IPS-15b (cell line): Measurements from ENCODE around the gene CARNS1.

Source experiments
- H3K27me3 ChIP-seq: one replicate; pipeline ENCODE4 v1.6.1; 2013; ENCODE audit warnings: low read length; ENCODE audit not compliant: control insufficient read depth, insufficient read depth
- H3K36me3 ChIP-seq: one replicate; pipeline ENCODE4 v1.6.1; 2013; ENCODE audit warnings: low read length; ENCODE audit not compliant: control insufficient read depth, insufficient read depth
- H3K4me1 ChIP-seq: one replicate; pipeline ENCODE4 v1.6.1; 2013; ENCODE audit warnings: mild to moderate bottlenecking, low read length; ENCODE audit not compliant: control insufficient read depth, insufficient read depth
- H3K4me3 ChIP-seq: one replicate; pipeline ENCODE4 v1.5.1; 2013; ENCODE audit warnings: low read depth, low read length
- H3K9ac ChIP-seq: one replicate; pipeline ENCODE4 v1.6.1; 2013; ENCODE audit warnings: low read depth, mild to moderate bottlenecking, low read length
- H3K9me3 ChIP-seq: one replicate; pipeline ENCODE4 v1.6.1; 2013; ENCODE audit warnings: mild to moderate bottlenecking, low read length; ENCODE audit not compliant: control insufficient read depth, insufficient read depth

Gene CARNS1

DNA sequence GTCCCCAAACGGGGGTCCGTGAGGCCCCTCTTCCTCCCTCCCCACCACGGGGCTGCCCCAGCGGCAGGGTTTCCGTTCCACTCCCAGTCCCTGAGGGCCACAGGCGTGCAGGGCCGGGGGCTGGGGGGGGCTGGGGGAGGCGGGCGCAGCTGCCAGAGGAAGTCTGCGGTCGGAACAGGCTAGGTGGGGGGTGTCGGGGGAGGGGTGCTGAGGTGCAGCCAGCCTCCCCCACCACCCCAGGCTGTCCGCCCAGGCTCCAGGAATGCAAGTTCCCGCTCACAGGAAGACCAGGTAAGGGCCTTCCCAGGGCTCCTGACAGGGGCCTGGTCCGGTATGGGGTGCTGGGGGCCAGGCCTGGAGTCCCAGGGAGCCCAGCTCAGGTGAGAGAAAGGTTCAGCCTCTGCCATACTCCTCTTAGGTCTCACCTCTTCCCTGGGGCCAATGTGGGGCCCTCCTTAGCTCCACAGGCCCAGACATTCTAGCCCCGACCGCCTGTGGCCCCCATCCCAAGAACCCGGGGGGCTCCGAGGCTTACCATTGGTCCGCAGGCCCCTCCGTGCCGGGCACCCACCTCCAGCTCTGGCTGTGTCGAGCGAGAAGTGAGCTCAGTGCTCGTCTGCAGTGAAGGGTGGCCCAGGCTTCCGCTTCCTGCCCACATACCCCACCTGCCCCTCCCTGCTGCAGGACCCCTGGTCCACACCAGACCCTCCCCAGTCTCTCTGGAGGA is 21.8 kb downstream of the CARNS1 start, which contains the start of gene PTPRCAP:
PTPRCAP (minus strand) TSS at position 601 of the 727 bp plus-strand sequence; CDS start at position 538, 63 bp downstream.
- Histone ChIP-seq H3K27me3 (no peaks in the 10 kb centered on the region), H3K4me3 (no peak within 1 kb of the TSS), H3K9me3 (no peaks in the 10 kb centered on the region), H3K36me3 (peaks cover 61% of the 10 kb centered on the region), H3K4me1 (peaks cover 4% of the 10 kb centered on the region), H3K9ac (peak within 1 kb of the TSS; percentile 47)

DNA sequence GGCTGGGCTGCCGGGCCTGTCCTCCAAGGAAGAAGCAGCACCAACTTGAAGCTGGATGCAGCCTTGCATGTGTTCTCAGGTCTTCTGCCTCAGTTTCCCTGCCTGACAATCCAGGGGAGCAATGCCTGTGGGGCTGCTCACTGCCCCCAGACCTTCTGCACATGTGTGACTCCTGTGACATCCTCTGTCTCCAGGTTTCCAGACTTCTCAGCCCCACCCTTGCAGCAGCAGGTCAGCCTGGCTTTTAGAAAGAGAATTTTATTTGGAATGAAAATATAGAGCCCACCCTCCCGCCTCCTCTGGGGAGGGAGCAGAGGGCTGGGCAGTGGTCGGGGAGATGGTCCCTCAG is 22.3 kb downstream of the CARNS1 start:
- H3K36me3 ChIP-seq = peaks cover 59% of the 10 kb centered on the region
- peaks cover 4% of the 10 kb centered on the region for H3K4me1 ChIP-seq
- H3K9ac ChIP-seq = no peak overlapping the region
- no peaks in the 10 kb centered on the region for H3K27me3 ChIP-seq
- H3K4me3 ChIP-seq = no peak overlapping the region
- no peaks in the 10 kb centered on the region for H3K9me3 ChIP-seq

DNA sequence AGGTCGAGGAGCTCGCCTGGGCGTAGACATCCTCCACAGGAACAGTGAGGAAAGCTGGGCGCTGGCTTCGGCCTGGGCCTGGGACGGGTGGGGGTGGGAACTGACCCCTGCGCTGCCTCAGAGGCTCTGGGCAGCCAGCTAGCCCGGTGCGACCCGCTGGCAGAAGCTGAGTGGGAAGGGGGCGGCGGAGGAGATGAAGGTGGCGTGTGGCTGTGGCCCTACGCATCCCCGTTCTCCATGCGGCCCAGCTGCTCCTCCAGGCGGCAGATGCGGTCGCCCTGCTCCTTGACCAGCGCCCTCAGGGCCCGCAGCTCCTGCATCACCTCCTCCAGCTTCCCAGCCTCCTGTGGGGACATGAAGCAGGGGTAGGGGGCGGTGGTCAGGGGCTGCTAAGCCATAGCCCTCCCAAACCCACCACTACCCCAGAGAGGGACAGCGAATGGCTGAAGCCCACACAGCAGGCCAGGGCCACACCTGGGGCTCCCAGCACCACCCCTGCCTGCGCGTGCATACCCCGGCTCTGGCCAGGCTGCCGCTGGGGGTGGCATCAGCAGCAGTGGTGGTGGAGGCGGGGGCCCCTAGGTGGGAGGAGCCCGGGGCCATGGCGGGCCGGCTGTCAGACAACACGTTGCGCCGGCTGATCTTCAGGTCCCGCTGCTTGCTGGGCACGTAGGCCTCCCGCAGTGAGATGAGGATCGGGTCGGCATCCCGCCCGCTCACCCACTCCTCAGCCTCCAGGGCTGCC is 22.9 kb downstream of the CARNS1 start:
- Histone ChIP-seq H3K9ac (no peak overlapping the region), H3K27me3 (no peaks in the 10 kb centered on the region), H3K4me1 (peaks cover 4% of the 10 kb centered on the region), H3K36me3 (peaks cover 54% of the 10 kb centered on the region), H3K9me3 (no peaks in the 10 kb centered on the region), H3K4me3 (no peak overlapping the region)

DNA sequence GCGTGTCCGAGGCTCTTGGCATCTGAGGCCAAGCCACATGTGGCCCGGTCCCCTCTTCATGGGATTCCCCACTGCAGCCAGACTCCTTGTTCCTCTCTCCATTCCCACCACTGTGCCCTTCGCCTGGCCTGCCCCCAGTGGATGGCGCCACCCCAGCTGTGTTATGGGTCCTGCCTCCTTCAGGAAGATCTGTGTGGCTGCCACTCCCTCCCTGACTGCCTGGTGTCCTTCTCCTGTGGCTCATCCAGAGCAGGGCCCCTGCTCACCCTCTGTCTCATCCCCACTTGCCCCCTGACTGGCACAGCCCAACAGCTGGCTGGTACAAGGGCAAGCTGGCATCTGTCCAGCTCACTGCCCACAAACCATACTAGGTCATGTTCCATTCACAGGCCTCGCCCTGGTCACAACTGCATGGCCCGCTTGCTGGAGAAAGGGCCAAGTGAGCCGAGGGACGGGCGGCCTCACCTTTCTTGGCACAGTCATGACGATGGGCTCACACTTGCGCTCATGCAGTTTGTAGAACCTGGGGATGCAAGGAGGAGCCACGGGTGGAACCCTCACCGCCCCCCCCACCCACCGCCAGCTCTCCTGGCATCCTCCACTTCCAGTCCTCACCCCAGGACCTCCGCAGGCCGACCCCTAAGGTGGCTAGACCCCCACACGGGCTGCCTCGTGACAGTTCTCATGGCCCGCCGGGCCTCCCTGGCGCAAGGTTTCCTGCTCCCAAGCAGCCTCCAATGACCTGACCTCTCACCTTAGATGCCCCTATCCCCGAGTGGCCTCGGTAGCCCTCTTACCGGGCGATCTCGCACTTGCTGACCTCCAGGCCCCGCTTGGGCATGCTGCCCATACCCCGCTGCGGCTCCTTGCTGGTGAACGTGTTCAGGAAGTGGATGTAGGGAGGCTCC is 24.1 kb downstream of the CARNS1 start:
- H3K4me1 ChIP-seq = peaks cover 4% of the 10 kb centered on the region
- H3K4me3 ChIP-seq = no peak overlapping the region
- peaks cover 43% of the 10 kb centered on the region for H3K36me3 ChIP-seq
- no peaks in the 10 kb centered on the region for H3K9me3 ChIP-seq
- no peaks in the 10 kb centered on the region for H3K27me3 ChIP-seq
- H3K9ac ChIP-seq = no peak overlapping the region

DNA sequence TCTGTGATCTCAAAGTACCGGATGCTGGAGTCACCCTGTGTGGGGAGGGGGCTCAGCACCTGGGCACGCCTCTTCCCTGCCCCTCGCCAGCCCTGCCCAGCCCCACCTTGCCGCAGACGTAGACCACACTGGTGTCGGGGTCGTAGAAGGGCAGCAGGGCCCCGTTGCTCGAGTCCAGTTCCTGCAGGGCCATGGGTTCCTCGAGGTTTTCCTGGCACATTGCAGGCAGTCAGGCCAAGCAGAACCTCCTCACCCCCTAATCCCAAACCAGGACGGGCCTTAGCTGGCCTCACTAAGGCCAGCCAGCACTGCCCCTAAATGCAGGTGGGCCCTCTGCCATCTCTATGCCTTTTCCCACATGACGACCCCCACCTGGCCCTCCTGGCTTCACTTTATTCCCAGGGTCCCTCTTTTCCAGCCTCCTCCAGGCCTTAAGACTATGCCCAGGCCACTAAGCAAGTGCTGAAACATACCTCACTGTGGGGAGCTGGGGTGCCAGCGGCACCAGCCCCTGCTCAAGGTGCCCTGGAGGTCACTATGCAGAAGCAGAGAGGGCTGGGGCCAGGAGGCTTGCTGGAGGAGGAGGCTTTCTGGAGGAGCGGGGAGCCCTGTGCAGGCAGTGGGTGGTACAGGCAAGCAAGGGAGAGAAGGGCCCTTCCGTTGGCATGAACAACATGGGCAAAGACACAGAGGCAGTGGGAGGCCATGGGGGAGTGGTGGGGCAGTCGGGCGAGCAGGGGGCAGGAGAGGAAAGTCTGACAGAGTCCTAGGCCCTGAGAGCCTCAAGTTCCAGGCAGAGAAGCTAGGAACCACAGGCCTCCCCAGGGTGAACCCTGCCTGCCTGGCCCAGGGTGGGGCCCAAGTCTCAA is 25.0 kb downstream of the CARNS1 start:
- Histone ChIP-seq H3K4me1 (peaks cover 4% of the 10 kb centered on the region), H3K36me3 (peaks cover 35% of the 10 kb centered on the region), H3K9ac (no peak overlapping the region), H3K9me3 (no peaks in the 10 kb centered on the region), H3K4me3 (no peak overlapping the region), H3K27me3 (no peaks in the 10 kb centered on the region)

DNA sequence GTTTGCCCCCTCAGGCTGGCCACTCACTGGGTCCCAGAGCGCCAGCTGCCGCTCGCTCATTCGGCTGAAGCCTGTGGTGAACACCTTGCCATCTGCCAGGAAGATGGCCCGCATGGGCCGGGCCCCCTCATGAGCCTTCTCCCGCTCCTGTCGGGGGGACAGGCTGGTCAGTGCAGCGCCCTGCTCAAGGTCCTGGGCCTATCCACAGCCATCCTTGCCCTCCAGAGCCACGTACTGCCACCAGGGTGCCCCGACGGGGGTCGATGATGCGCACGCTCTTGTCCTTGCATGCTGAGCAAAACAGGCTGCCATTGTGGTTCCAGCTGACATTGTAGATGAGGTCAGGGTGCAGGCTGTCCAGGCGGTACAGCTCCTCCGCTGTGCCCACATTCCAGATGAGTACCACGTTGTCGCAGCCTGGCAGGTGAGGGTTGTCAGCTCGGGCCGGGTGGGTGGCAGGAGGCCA is 25.7 kb downstream of the CARNS1 start:
- no peaks in the 10 kb centered on the region for H3K9me3 ChIP-seq
- peaks cover 31% of the 10 kb centered on the region for H3K36me3 ChIP-seq
- H3K27me3 ChIP-seq = no peaks in the 10 kb centered on the region
- no peak overlapping the region for H3K4me3 ChIP-seq
- no peak overlapping the region for H3K9ac ChIP-seq
- peaks cover 4% of the 10 kb centered on the region for H3K4me1 ChIP-seq

DNA sequence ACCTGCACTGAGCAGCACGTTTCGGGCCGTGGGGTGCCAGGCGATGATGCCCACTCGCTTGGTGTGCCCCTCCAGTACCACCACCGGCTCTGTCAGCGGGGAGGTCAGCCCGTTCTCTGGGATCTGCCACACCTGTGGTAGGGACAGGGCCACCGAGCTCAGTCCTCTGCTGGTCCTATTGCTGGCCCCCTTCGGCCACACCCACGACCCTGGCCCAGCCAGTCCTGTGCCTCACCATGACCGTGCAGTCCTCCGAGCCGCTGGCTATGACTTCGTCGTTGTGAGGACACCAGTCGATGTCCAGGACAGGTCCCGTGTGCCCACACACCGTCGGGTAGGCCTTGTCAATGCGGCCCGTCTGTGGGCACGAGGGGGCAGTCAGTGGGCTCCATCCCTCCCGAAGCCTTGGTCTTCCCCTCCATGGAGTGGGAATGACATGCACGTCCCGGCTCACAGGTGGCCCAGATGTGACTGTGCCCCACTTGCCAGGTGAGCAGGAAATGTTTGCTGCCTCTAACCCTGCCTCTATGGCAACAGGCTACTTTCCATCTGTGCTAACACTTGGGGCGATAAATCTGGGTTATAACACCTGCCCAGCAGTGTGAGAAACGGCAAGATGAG is 26.4 kb downstream of the CARNS1 start:
- H3K36me3 ChIP-seq = peaks cover 31% of the 10 kb centered on the region
- H3K9me3 ChIP-seq = no peaks in the 10 kb centered on the region
- no peak overlapping the region for H3K9ac ChIP-seq
- H3K27me3 ChIP-seq = no peaks in the 10 kb centered on the region
- peaks cover under 1% of the 10 kb centered on the region for H3K4me1 ChIP-seq
- no peak overlapping the region for H3K4me3 ChIP-seq

DNA sequence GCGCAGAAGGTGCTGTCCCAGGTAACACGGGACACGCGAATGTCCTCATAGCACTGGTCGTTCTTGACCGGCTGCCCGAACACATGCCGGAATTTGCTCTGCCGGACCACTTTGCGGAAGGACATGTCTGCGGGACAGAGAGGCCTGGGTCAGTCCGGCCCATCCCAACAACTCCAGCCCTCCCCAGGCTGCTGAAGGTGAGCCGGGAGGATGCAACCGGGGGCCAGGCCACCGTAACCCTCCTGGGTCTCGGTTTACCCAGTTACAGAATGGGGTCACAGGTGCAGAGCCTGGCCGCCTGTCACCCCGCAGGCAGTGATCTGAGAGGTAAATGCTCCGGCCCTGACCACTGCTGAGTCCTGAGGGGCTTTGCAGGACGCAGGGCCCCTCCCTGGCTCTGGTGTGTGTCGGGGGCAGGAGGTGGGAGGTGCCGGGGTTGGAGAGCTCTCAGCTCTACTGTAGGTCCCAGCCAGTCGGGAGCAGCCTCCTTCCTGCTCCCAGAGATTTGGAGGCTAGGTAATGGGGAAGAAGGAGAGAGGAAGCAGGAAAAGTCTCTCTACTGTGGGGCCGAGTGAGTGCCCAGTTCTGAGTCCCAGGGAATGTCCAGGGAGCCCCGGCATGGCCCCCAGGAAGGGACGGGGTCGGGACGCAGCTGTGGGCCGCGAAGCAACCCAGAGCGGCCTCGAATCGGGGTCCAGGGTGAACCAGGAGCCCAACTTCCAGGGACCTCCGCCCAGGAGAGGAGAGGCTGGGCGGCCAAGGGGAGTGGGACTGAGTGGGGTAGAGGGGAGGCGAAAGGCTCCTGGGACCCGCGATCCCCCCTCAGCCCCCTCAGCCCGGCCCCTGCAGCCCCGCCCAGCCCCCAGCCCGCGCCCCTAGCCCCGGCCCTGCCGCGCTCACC is 27.3 kb downstream of the CARNS1 start:
- Histone ChIP-seq H3K4me3 (peak overlapping the region; percentile 75), H3K27me3 (no peaks in the 10 kb centered on the region), H3K9me3 (no peaks in the 10 kb centered on the region), H3K4me1 (no peaks in the 10 kb centered on the region), H3K36me3 (peaks cover 28% of the 10 kb centered on the region), H3K9ac (peak overlapping the region; percentile 81)

DNA sequence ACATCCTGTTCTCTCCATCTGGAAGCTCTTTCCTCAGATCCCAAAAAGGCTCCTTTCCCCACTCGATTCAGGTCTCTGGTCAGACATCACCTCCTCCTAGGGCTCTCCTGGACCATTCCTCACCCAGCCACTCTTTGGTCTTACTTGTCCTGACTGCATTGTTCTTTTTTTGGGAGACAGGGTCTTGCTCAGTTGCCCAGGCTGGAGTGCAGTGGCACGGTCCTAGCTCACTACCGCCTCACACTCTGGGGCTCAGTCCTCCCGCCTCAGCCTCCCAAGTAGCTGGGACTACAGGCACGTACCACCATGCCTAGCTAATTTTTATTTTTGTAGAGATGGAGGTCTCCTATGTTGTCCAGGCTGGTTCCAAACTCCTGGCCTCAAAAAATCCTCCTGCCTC is 30.0 kb downstream of the CARNS1 start:
- Histone ChIP-seq H3K9ac (no peak overlapping the region), H3K4me1 (no peaks in the 10 kb centered on the region), H3K9me3 (no peaks in the 10 kb centered on the region), H3K27me3 (no peaks in the 10 kb centered on the region), H3K36me3 (peaks cover 5% of the 10 kb centered on the region), H3K4me3 (no peak overlapping the region)

DNA sequence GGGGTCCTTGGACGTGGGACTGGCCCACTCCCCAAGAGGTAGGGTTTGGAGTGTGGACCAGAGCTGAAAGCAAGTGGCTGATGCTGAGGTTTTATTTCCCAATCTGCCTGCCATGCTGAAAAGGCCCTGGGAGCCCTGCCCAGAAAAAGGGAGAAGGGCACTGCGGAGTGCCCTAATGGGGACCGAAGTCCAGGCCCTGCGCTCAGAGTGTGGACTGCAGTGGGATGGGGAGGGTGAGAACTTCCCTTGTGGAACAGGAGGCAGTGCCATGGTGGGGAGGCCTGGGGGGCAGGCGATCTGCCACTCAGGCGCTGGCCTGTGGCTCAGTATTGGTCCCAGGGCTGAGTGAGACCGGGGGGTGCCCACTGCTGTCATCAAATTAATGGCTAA is 32.7 kb downstream of the CARNS1 start:
- H3K4me1 ChIP-seq = no peaks in the 10 kb centered on the region
- H3K4me3 ChIP-seq = no peak overlapping the region
- H3K9ac ChIP-seq = no peak overlapping the region
- no peaks in the 10 kb centered on the region for H3K27me3 ChIP-seq
- no peaks in the 10 kb centered on the region for H3K36me3 ChIP-seq
- H3K9me3 ChIP-seq = no peaks in the 10 kb centered on the region
